Cardiac atrium fibroblast (primary cell): ENCODE data around the gene PALD1. TPM values are rescaled to one million over a fixed set of nuclear protein-coding genes. Genes with fewer than 3 reads are reported as not detected.

ENCODE experiments used
- total RNA-seq: library from RNA; depleted of rRNA; stranded (reverse); fragments of >200 nt; gene quantifications from 2 replicates; pipeline ENCODE4 v1.2.3, GENCODE V29; 2015

PALD1 gene
- total RNA-seq, result 0.72 and 5.3 TPM in 2 replicates

DNA sequence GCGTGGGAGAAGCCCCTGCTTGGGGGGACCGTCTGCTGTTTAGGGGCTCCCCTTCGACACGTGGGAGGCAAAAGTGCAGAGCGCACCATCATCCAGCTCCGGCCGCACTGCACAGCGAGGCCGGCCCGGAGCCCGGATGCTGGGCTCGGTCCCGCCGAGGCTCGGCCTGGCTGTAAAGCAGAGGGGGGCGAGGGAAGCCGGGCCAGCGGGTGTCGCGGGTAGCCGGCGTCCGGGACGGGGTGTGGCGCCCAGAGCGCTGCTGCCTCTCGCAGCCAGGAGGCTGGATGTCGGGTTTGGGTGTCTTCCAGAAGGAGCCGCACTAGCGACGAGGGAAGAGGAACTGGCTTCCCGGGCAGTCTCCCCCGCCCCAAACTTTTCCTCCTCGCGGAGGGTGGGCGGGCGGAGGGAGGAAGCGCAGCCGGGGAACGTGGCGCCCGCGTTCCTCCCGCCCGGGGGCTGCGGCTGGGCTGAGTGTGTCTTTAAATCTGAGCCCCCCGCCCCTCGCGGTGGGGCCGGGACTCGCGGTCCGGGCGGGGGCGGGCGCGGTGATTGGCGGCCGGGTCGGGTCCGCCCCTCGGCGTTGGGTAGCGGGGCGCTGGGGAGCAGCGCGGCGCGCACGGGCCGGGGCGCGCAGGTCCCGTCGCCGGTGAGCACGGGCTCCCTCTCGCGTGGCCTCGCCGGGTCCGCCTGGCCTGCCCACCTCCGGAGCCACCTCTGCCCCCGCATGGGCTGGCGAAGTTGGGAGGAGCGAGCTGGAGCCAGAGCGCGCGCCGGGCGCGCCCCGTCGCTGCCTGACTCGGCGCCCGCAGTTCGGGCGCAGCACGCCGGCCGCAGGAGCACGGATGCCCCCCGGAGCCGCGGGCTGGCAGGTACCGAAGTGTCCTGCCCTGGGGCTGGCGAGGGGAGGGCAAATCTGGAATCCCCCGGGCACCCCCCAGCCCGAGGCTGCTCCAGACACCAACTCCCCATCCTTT, at the start of gene PALD1:
PALD1 (plus strand) TSS at position 577 of the 974 bp plus-strand sequence. CDS start 47,185 bp downstream, outside the sequence.

GRCh38 chr10:70441161-70441894, 37.2 kb upstream of the PALD1 start, which contains the start of gene NODAL:
Gene NODAL, minus strand, starts transcription at chr10:70441681. Its CDS starts 14 bp downstream, at chr10:70441667.

DNA sequence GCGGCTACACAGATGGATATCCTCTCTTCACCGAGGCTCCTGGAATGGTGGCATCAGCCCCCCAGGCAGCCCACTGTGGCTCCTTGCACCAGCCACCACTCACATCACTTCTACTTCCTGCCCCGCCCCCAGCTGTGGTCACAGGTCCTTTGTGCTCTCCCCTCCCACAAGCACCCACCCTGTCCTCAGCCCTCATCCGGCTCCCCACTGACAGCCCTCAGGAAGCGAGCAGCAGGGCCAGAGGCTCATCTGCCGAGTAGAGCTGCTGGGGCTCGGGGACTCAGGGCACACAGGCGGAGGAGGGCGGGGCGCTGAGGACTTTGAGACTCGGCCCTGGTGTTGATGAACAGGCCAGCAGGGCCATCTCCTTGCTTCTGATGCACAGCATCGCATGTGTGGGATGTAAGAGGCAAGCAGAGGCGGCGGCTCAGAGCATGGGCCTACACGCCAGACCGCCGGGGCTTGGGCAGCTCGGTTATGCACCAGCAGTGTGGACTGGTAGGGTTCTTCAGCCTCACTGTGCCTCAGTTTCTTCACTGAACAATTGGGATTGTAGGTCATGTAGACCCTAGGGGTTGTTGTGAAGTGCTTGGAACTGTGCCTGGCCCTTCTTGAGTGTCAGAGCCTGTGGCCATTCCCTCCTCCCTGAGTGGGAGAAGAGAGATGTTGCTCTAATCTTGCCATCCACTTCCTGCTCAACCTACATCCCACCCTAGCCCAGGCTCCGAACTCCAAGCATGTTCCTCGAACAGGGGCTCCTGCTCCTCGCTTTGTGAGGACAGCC, 124.3 kb downstream of the PALD1 start, which contains the start of gene PRF1:
PRF1 (minus strand) TSS at position 77 of the 784 bp plus-strand sequence. CDS start 1,839 bp downstream, outside the sequence.

Other genes with a start within 250 kb of the PALD1 start
- 102 and 178 TPM in 2 replicates for gene PPA1, start 245.3 kb upstream of the PALD1 start, total RNA-seq
- not detected in 2 replicates for gene NPFFR1, start 194.8 kb upstream of the PALD1 start, total RNA-seq
- 4.5 and 5.2 TPM in 2 replicates for gene LRRC20, start 96.1 kb upstream of the PALD1 start, total RNA-seq
- 35.6 and 49.1 TPM in 2 replicates for gene EIF4EBP2, start 74.6 kb upstream of the PALD1 start, total RNA-seq
- not detected in 2 replicates for gene NODAL, start 37.1 kb upstream of the PALD1 start, total RNA-seq
- gene PRF1, start 124.0 kb downstream of the PALD1 start, total RNA-seq, result not detected in 2 replicates
- gene ADAMTS14, start 193.7 kb downstream of the PALD1 start, total RNA-seq, result 0.18 and 1.3 TPM in 2 replicates